Right atrium auricular region (tissue), 2 donors: ENCODE results near the gene PRICKLE3. TPM values are rescaled to one million over a fixed set of nuclear protein-coding genes. Genes with fewer than 3 reads are reported as not detected.
"Not testable (repeated sequence)": the region's sequence is repeated elsewhere in the genome, so short reads cannot be mapped to it uniquely, and the experiment has no call there.

ENCODE experiments used
- DNase-seq: peaks from one replicate; pipeline ENCODE4 v3.0.0-alpha.2; 2019; ENCODE audit warnings: low spot score
- H3K27ac ChIP-seq, 2 donors: fragments of 200-600 bp; sonication (generic); 1 replicate in 1 of 2; 2 replicates in 1 of 2; pipeline ENCODE4 v1.5.1; 2016 to 2019
- H3K27me3 ChIP-seq, 2 donors: fragments of 200-600 bp; sonication (generic); one replicate each; pipeline versions ENCODE4 v1.5.1 to v1.6.0; 2017 to 2019
- H3K36me3 ChIP-seq: fragments of 200-600 bp; sonication (generic); one replicate; pipeline ENCODE4 v1.5.1; 2016
- H3K4me1 ChIP-seq, 2 donors: fragments of 200-600 bp; sonication (generic); one replicate each; pipeline versions ENCODE4 v1.5.1 to v1.6.0; 2017 to 2019
- H3K4me3 ChIP-seq, 2 donors: fragments of 200-600 bp; sonication (generic); 1 replicate in 1 of 2; 2 replicates in 1 of 2; pipeline ENCODE4 v1.5.1; 2017 to 2019; ENCODE audit warnings: mild to moderate bottlenecking in 1 of 2, moderate library complexity in 1 of 2
- H3K9me3 ChIP-seq, 2 donors: fragments of 200-600 bp; sonication (generic); one replicate each; pipeline ENCODE4 v1.5.1; 2019
- CTCF ChIP-seq, 2 donors: fragments of 200-600 bp; sonication (generic); IDR thresholded peaks; one replicate each; pipeline ENCODE4 v1.5.1; 2019; ENCODE audit warnings: antibody characterized with exemption in 2 of 2
- total RNA-seq, 2 donors: library from RNA; depleted of rRNA; stranded (reverse); fragments of >200 nt; gene quantifications; one replicate each; pipeline ENCODE4 v1.1.0, GENCODE V29; 2016

Gene PRICKLE3
- total RNA-seq, 2 donors from 2014 or later = 7.2 to 12.7 TPM

GRCh38 chrX:49133759-49134158 is 52.4 kb downstream of the PRICKLE3 start:
- H3K4me3 ChIP-seq = no peak overlapping the region
- no peaks in the 10 kb centered on the region for H3K4me1 ChIP-seq
- H3K9me3 ChIP-seq = peaks cover 0 to 3% of the 10 kb centered on the region in 2 donors
- no peak for DNase-seq
- H3K27ac ChIP-seq = no peak overlapping the region
- TF ChIP-seq CTCF (IDR thresholded peaks at IDR 0.05) = no peak
- H3K36me3 ChIP-seq = no peaks in the 10 kb centered on the region
- no peaks in the 10 kb centered on the region for H3K27me3 ChIP-seq

GRCh38 chrX:49132275-49132674 is 53.9 kb downstream of the PRICKLE3 start:
- not testable (repeated sequence) for H3K36me3 ChIP-seq, H3K9me3 ChIP-seq, H3K27ac ChIP-seq, H3K4me1 ChIP-seq, DNase-seq, H3K4me3 ChIP-seq, H3K27me3 ChIP-seq

GRCh38 chrX:49129427-49129826 is 56.7 kb downstream of the PRICKLE3 start:
- TF ChIP-seq CTCF (IDR thresholded peaks at IDR 0.05) = no peak
- no peaks in the 10 kb centered on the region for H3K27me3 ChIP-seq
- no peaks in the 10 kb centered on the region for H3K4me1 ChIP-seq
- DNase-seq = no peak
- no peaks in the 10 kb centered on the region for H3K9me3 ChIP-seq
- H3K36me3 ChIP-seq = no peaks in the 10 kb centered on the region
- no peak overlapping the region for H3K27ac ChIP-seq
- H3K4me3 ChIP-seq = no peak overlapping the region

- DNase-seq, H3K4me1 ChIP-seq, H3K36me3 ChIP-seq, H3K27ac ChIP-seq, H3K27me3 ChIP-seq, H3K9me3 ChIP-seq, H3K4me3 ChIP-seq: not testable (repeated sequence)
Observed at GRCh38 chrX:49127742-49128258, 58.4 kb downstream of the PRICKLE3 start.

Other genes with a start within 250 kb of the PRICKLE3 start
- 10 to 100 TPM; 15.4 to 23.9 TPM for gene OTUD5, start 228.8 kb downstream of the PRICKLE3 start, total RNA-seq
- 1 to 10 TPM; 1.3 to 1.5 TPM for gene KCND1, start 214.5 kb downstream of the PRICKLE3 start, total RNA-seq
- gene GRIPAP1, start 184.1 kb downstream of the PRICKLE3 start, total RNA-seq = 10 to 100 TPM in 1 of 2 donors, 1 to 10 TPM in 1; 9.6 to 16.0 TPM
- 10 to 100 TPM; 25.8 to 60.3 TPM for gene TFE3, start 143.0 kb downstream of the PRICKLE3 start, total RNA-seq
- 1 to 10 TPM; 1.3 to 2.2 TPM for gene CCDC120, start 127.4 kb downstream of the PRICKLE3 start, total RNA-seq
- gene PRAF2, start 112.4 kb downstream of the PRICKLE3 start, total RNA-seq = 10 to 100 TPM; 11.5 to 29.7 TPM
- gene WDR45, start 106.5 kb downstream of the PRICKLE3 start, total RNA-seq = 100 to 1,000 TPM in 1 of 2 donors, 10 to 100 TPM in 1; 78.3 to 117 TPM
- gene GPKOW, start 62.6 kb downstream of the PRICKLE3 start, total RNA-seq = 10 to 100 TPM; 17.7 to 26.1 TPM
- gene MAGIX, start 23.6 kb downstream of the PRICKLE3 start, total RNA-seq = 10 to 100 TPM; 18.9 to 23.4 TPM
- 10 to 100 TPM; 47.8 to 64.8 TPM for gene PLP2, start 14.5 kb downstream of the PRICKLE3 start, total RNA-seq
- 1 to 10 TPM; 2.8 to 3.5 TPM for gene SYP, start 13.8 kb upstream of the PRICKLE3 start, total RNA-seq
- under 1 TPM; 0.08 to 0.11 TPM for gene CACNA1F, start 47.0 kb upstream of the PRICKLE3 start, total RNA-seq
- 10 to 100 TPM in 1 of 2 donors, 1 to 10 TPM in 1; 9.5 to 14.4 TPM for gene CCDC22, start 49.1 kb upstream of the PRICKLE3 start, total RNA-seq
- gene FOXP3, start 78.3 kb upstream of the PRICKLE3 start, total RNA-seq = not detected
- gene PPP1R3F, start 83.4 kb upstream of the PRICKLE3 start, total RNA-seq = 10 to 100 TPM; 24.2 to 29.6 TPM
- gene GAGE10, start 117.3 kb upstream of the PRICKLE3 start, total RNA-seq = not detected
- gene GAGE12J, start 135.7 kb upstream of the PRICKLE3 start, total RNA-seq = not detected
- gene GAGE13, start 145.2 kb upstream of the PRICKLE3 start, total RNA-seq = not detected